ENCODE data around the gene HSPA9. TPM values are rescaled to one million over a fixed set of nuclear protein-coding genes. Genes with fewer than 3 reads are reported as not detected.

The HSPA9 gene
- total and polyA plus RNA-seq, 2 of the 8 experiments (the other 6 are each of a cell fraction or from before 2014, with no cell fraction given): 191 to 395 TPM

DNA sequence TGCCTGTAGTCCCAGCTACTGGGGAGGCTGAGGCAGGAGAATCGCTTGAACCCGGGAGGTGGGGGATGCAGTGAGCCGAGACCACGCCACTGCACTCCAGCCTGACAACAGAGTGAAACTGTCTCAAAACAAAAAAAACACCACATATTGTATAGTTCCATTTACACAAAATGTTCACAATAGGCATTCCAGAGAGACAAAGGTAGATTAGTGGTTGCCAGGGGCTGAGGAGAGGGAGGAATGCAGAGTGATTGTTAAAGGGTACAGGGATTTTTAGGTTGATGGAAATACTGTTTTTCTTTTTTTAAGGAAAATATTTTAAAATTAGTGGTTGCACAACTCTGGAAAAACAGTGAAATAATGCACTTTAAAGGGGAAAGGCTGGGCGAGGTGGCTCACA lies 51.8 kb downstream of the HSPA9 start (continued):
- TF ChIP-seq, protein P1, sequence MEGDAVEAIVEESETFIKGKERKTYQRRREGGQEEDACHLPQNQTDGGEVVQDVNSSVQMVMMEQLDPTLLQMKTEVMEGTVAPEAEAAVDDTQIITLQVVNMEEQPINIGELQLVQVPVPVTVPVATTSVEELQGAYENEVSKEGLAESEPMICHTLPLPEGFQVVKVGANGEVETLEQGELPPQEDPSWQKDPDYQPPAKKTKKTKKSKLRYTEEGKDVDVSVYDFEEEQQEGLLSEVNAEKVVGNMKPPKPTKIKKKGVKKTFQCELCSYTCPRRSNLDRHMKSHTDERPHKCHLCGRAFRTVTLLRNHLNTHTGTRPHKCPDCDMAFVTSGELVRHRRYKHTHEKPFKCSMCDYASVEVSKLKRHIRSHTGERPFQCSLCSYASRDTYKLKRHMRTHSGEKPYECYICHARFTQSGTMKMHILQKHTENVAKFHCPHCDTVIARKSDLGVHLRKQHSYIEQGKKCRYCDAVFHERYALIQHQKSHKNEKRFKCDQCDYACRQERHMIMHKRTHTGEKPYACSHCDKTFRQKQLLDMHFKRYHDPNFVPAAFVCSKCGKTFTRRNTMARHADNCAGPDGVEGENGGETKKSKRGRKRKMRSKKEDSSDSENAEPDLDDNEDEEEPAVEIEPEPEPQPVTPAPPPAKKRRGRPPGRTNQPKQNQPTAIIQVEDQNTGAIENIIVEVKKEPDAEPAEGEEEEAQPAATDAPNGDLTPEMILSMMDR (IDR thresholded peaks at IDR 0.05; ENCODE audit: control extremely low read depth in 1 of 3, insufficient read depth in 1 of 3, low read depth in 1 of 3, low read length in 3 of 3): no peak
- TF ChIP-seq NANOG (IDR thresholded peaks at IDR 0.05; ENCODE audit: insufficient read depth, low read depth, low read length, poor library complexity, severe bottlenecking): no peak
- TF ChIP-seq TCF12 (IDR thresholded peaks at IDR 0.05; ENCODE audit: low read depth, low read length): no peak
